AG04449 (cell line): Measurements from ENCODE around the gene ENSA.

ENCODE experiments used
- CTCF ChIA-PET: fragments of 350-600 bp; formaldehyde crosslinking; extraction: SDS; loops from one replicate; lab custom pipeline; 2021; ENCODE audit warnings: antibody characterized with exemption; lab: Yijun Ruan, JAX
- POLR2A ChIA-PET: fragments of 400-600, 350-600 bp; formaldehyde crosslinking; extraction: SDS; loops from one replicate; lab custom pipeline; 2020; ENCODE audit warnings: antibody characterized with exemption, inconsistent platforms; lab: Yijun Ruan, JAX
- DNase-seq: peaks from one replicate; pipeline ENCODE4 v3.0.0-alpha.2; 2010; ENCODE audit warnings: low read depth, low spot score
- H3K4me3 ChIP-seq: 2 replicates; pipeline ENCODE4 v1.5.1; 2011; ENCODE audit warnings: low read depth, mild to moderate bottlenecking, control low read depth, low read length
- CTCF ChIP-seq: IDR thresholded peaks from one replicate; pipeline ENCODE4 v1.5.1; 2011; ENCODE audit warnings: mild to moderate bottlenecking, moderate library complexity, low read length, control low read depth, inconsistent platforms; ENCODE audit not compliant: insufficient read depth; ENCODE audit errors: missing control alignments

The ENSA gene

GRCh38 chr1:150621497-150622302 is 7.7 kb downstream of the ENSA start:
- H3K4me3 ChIP-seq: no peak overlapping the region
- CTCF ChIA-PET: interaction anchor here (0.7 to 19.2 kb wide), 17 partner anchors 8 to 373 kb away, joined by 3 to 315 read pairs (median 4); partner anchors contain the start of genes ENSA and MCL1
- peak; percentile 63 for TF ChIP-seq CTCF
- POLR2A ChIA-PET: interaction anchor here (0.6 to 1.7 kb wide), 2 partner anchors 42 to 47 kb away, joined by 4 to 6 read pairs; partner anchors contain the start of gene MCL1
- no peak for DNase-seq

GRCh38 chr1:150620919-150621318 is 8.5 kb downstream of the ENSA start:
- CTCF ChIA-PET: interaction anchor here (0.7 to 19.2 kb wide), 16 partner anchors 9 to 374 kb away, joined by 3 to 315 read pairs (median 4); partner anchors contain the start of genes ENSA and MCL1
- POLR2A ChIA-PET: interaction anchor here (0.6 to 1.7 kb wide), 3 partner anchors 42 to 950 kb away, joined by 3 to 6 read pairs (median 4); partner anchors contain the start of gene MCL1
- TF ChIP-seq CTCF: no peak
- no peak overlapping the region for H3K4me3 ChIP-seq
- DNase-seq: no peak

- CTCF ChIA-PET: interaction anchor here (0.7 to 19.2 kb wide), 23 partner anchors 9 to 376 kb away, joined by 3 to 315 read pairs (median 4); partner anchors contain the start of genes CTSK, ENSA and MCL1
- POLR2A ChIA-PET: interaction anchor here (0.6 to 2.4 kb wide), 5 partner anchors 9 to 951 kb away, joined by 3 to 17 read pairs (median 3); partner anchors contain the start of genes ENSA and MCL1
- H3K4me3 ChIP-seq: no peak overlapping the region
- TF ChIP-seq CTCF: peak; percentile 33
- no peak for DNase-seq
Measured at GRCh38 chr1:150619576-150620509, 9.6 kb downstream of the ENSA start.

GRCh38 chr1:150615346-150616201 is 13.8 kb downstream of the ENSA start:
- CTCF ChIA-PET: interaction anchor here (0.9 to 19.2 kb wide), 3 partner anchors 10 to 53 kb away, joined by 3 to 315 read pairs (median 3); no protein-coding TSS in a partner anchor
- no peak for TF ChIP-seq CTCF
- POLR2A ChIA-PET: interaction anchor here (1.7 kb wide), 1 partner anchor 36 kb away, joined by 5 read pairs; the partner anchor contains the start of gene MCL1
- no peak overlapping the region for H3K4me3 ChIP-seq
- no peak for DNase-seq
